HG02884 (cell line): Measurements from ENCODE around the gene ADCY4.

Source experiments
- ATAC-seq: cut with Tn5 transposase; IDR thresholded peaks from one replicate; pipeline ENCODE4 v1.9.1; 2021; ENCODE audit warnings: mild to moderate bottlenecking, moderate library complexity; ENCODE audit not compliant: unreplicated experiment

ADCY4 gene

DNA sequence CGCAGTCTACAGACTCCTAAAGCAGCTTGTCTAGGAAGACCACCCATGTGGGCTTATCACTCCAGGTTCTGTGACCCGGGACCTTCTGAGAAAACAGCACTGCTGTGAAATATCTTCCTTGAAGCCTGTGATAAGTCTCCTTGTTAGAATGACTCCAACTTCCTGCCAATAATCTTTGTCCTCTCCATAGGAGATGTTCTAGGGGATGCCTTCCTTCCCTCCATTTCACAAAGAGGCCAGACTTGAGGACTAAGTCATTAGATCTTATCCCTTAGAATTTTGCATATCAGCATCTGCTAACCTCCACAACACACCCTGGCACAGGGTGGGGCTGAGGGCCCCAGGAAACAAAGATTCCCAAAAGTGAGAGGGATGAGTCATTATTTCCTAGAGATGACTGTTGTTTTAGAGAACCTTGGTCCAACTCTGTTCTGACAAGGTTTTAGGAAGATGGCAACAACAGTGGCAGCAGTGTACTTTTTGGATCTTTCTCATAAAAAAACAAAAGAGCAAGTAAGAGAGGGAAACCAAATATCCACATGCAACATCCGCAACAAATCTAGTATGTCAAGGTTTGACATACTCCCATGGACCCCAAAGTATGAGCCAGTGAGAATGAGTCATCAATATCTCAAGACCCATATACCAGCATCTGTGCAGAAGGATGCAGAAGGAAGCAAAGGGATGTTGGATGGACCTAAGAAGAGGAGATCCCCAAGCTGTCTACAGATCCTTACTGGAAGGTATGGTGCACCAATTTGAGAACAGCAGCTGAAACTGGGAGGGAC is 17.5 kb downstream of the ADCY4 start:
- ATAC-seq, result no peak

DNA sequence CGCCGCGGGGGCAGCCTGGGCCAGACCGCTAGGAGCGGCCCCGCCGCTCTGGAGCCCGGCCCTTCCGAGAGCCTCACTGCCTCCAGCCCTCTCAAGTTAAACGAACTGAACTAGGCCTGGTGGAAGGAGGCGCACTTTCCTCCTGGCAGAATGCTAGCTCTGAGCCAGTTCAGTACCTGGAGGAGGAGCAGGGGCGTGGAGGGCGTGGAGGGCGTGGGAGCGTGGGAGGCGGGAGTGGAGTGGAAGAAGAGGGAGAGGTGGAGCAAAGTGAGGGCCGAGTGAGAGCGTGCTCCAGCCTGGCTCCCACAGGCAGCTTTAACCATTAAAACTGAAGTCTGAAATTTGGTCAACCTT is 18.3 kb downstream of the ADCY4 start:
- ATAC-seq, result no peak

DNA sequence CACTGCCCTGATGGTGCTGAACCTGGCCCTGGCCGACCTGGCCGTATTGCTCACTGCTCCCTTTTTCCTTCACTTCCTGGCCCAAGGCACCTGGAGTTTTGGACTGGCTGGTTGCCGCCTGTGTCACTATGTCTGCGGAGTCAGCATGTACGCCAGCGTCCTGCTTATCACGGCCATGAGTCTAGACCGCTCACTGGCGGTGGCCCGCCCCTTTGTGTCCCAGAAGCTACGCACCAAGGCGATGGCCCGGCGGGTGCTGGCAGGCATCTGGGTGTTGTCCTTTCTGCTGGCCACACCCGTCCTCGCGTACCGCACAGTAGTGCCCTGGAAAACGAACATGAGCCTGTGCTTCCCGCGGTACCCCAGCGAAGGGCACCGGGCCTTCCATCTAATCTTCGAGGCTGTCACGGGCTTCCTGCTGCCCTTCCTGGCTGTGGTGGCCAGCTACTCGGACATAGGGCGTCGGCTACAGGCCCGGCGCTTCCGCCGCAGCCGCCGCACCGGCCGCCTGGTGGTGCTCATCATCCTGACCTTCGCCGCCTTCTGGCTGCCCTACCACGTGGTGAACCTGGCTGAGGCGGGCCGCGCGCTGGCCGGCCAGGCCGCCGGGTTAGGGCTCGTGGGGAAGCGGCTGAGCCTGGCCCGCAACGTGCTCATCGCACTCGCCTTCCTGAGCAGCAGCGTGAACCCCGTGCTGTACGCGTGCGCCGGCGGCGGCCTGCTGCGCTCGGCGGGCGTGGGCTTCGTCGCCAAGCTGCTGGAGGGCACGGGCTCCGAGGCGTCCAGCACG is 18.9 kb downstream of the ADCY4 start:
- ATAC-seq, result no peak

DNA sequence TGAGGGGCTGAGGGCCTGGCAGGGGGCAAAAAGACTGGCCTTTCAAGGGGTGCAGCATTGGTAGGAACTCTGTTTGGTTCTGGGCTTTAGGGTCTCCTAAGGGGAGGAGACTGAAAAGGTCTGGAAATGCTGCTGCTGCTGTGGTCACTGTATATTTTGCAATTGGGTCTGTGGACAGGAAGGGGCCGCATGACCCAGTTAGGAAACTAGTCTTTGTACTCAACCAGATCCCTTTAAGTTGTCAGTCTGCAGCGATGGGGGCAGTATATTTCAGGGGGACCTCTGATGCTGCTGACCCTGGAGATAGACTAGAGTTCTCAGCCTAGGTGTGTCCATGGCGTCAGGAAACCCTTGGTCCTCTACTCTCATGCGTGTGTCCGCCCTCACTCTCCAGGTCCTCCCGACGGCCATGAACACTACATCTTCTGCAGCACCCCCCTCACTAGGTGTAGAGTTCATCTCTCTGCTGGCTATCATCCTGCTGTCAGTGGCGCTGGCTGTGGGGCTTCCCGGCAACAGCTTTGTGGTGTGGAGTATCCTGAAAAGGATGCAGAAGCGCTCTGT is 19.5 kb downstream of the ADCY4 start:
- ATAC-seq, result no peak

GRCh38 chr14:24314377-24315193 is 20.3 kb downstream of the ADCY4 start:
- no peak for ATAC-seq

DNA sequence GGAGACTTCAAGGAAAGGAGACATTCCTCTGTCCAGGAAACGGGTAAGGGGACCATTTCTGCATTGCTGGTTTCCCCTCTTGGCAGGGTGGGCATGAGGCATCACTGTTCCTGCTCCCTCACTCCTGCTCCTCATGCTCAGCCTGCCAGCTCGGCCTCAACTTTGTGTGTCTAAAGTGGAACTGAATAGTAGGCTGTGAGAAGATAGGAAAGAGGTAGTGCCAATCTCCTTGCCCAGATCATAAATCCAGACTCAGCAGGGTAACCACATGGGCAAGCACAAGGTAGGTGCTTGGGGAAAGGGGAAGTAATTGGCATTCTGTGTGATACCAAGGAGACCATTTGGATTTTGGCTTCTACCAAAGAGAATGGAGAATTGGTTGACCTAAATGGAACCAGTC is 21.0 kb downstream of the ADCY4 start:
- ATAC-seq, result no peak

DNA sequence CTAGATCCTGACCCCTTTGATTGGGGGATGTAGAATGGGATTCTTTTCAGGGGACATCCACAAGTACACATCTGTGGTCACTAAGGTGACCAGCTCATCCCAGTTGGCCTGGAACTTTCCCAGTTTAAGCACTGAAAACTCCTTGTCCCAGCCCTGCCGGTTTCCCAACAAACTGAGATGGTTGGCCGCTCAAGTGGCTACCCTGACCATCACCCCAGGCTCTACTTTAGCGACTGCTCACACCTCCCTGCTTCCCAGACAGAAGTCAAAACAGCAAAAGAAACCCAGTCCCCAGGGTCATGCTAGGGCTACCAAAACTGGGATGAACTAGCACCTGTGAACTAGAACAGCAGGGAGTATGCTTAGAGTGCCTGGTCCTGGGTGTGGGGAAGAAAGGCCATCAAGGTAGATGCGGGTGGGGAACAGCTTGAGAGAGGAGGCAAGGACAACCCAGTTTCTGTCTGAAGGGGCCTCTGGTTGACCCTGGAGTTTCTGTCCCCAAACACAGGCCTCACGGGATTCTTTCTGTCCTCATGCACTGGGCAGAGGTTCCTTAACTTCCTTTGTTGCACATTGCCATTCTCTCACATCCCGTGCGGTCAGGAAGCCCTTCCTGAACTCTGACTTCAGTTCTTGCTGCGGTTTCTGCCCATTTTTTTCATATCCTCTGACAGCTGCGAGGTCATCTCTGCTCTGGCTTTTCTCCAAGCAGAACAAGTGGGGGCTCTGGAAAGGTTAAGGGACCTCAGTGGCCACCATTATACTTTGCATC is 21.9 kb downstream of the ADCY4 start:
- no peak for ATAC-seq

DNA sequence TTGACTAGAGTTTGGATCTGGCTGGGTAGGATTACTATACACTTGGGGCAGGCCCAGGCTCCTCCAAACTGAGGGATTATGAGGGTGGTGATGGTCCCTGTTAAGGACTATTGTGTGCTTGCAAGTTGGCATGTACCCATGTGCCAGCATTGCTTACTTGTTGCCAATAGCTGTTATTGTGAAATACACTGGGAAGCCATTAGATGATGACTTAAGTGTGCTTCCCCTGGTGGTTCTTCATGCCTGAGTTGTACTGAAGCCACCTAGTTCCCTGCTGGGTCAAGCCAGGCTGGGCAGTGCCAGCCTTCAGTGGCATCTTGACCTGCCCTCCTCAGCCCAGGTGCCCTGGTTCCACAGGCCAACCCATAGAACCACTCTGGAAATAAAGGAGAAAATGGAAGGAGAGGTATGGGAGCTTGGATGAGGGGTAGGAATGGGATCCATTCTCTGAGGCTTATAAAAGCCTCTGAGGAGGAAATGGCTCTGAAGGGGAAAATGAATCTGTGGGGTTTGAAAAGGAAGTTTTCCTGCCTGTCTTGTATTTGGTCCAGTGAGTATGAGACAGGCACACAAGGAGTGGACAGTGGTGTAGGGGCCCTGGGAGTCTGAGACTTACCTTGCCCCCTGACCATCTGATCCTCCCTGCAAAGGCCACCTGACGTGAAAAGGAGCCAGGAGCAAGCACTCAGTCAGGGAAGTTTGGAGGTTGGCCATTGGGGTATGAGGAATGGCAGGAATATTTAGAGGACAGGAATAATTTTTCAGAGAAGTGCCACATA is 22.8 kb downstream of the ADCY4 start:
- ATAC-seq, result no peak

- ATAC-seq, result peak; percentile 60
Measured at GRCh38 chr14:24310646-24311604, 23.9 kb downstream of the ADCY4 start, which contains the start of gene LTB4R. Gene LTB4R, plus strand, starts transcription at chr14:24311502. Its CDS starts 4,150 bp downstream, at chr14:24315652.

GRCh38 chr14:24310265-24310645 is 24.6 kb downstream of the ADCY4 start:
- ATAC-seq, result no peak

DNA sequence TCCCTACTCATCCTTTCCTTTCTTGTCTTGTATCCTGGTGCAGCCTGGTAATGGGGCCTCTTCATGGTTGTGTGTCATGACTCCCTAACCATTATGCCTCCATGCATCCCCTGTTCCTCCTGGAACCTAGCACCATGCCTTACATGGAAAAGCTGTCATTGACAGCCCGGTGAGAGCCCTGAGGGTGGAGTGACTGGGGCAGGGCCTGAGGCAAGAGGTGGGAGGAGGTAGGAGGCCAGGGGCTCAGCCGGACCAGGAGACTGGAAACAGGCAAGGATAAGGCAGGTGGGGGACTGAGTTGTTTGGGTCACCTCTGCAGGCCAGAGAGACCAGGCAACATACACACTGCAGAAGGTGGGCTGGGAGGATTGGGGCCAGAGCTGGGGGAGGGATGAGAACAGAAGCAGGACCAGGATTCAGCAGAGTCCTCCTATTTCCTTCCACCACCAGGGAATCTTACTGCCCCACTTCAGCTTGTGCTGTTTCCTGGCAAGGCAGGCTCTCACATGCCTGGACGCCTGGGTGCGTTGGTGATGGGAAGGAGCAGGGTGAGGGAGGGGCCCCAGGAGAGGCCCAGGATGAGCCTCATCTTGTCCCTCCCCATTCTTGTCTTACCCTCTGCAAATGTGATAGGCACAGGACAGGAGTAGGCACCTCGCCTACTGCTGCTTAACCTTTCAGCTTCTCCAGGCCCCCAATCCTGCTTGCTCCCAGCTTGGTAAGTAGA is 25.2 kb downstream of the ADCY4 start, which contains the start of gene LTB4R2:
Gene LTB4R2 (plus strand): TSS at position 603 of the 727 bp plus-strand sequence. CDS start 525 bp downstream, outside the sequence.
- ATAC-seq, result no peak

DNA sequence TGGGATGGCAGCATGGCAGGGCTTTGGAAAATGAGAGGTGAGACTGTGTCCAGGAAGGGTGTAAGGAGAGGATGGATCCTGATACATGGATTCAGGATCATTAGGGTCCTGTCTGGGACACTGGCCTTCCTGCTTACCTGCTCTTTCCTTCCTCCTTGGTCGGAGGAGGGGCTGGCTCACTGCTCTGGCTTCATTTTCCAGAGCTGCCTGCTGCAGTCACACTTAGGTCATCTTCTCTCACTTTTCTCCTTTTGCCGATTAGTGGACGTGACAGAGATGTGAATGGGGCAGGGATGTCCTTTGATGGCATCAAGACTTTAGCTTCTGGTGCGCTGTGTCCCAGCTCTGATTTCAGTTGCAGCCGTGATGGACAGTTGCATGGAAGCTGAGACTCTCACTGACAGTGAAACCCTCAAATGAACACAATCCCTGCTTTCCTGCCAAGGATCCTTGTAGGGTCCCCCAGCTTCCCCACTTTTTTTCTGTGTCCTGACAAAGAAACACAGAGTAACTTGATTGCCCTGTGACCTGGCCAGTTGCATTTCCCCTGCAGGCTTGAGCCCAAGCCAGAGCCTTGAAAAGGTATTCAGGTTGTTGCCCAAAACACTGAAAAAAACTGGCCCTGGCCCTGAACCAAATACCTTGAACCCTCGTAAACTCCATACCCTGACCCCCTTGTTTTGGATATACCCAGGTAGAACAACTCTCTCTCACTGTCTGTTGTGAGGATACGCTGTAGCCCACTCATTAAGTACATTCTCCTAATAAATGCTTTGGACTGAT is 26.3 kb downstream of the ADCY4 start:
- ATAC-seq, result no peak

DNA sequence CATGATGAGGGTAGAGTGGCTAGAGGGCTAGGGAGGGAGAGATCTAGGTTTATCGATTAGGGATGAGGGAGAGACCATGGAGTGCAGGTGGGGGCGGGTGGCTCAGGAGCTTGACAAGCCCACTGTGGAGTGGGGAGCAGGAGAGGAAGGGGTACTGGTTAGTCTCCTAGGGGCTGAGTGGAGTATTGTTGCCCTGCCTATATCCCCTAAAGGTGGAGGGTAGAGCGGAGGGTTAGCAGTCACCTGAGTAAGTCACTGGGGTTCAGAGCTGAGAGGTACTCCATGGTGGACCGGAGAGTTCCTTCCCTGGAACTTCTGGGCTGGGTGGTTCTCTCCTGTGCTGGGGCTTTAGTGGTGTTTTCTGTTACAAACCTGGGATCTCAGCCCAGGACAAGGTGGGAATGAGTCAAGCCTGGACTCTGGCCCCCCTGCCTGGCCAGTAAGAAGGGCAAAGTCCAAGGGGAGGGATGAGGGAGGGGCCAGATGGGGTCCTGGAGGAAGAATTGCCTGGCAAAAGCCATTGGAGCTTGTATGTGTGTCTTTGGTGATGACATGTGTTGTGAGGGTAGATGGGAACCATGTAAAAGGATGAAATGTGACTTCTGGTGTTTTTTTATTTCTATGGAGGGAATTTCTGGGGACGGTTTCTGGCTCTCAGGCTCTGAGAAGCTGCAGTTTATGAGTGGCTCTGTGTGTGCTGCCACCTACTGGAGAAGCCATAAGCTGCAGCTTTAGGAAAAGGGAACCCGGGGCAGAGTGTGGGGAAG is 27.1 kb downstream of the ADCY4 start, which contains the start of gene CIDEB:
Gene CIDEB (minus strand): TSS at position 403 of the 767 bp plus-strand sequence. CDS start 119 bp downstream, at position 284.
- ATAC-seq, result no peak

- ATAC-seq, result no peak
Measured at GRCh38 chr14:24307156-24307574, 27.7 kb downstream of the ADCY4 start.

GRCh38 chr14:24304019-24304387 is 30.9 kb downstream of the ADCY4 start:
- ATAC-seq, result no peak
